Right kidney (tissue), 1 donor: Measurements from ENCODE around the gene CACNA1D.
"Not testable (repeated sequence)": the region's sequence is repeated elsewhere in the genome, so short reads cannot be mapped to it uniquely, and the experiment has no call there.

Source experiments
- DNase-seq: peaks from one replicate; pipeline ENCODE4 v3.0.0-alpha.2; 2016

CACNA1D gene

GRCh38 chr3:53659996-53660395, 165.6 kb downstream of the CACNA1D start:
- DNase-seq = no peak

DNA sequence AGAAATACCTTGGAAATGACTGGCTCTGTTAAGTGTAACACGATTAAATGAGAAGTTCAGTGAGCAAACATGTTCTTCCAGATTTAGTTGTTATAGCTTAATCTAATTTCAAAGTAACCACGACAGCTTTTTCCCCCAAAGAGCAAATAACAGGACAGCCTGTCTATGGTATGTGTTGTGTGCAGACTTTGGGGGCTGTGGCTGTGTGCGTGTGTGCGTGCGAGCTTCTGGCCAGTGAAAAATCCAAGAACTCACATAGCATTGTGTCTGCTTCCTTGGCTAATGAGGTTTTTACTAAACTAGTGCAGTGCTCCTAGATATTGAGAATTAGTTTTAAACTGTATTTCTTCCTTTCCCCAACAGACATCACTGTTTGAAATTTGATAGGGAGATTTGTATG, 167.1 kb downstream of the CACNA1D start:
- no peak for DNase-seq

- not testable (repeated sequence) for DNase-seq
Measured at GRCh38 chr3:53664812-53665211, 170.4 kb downstream of the CACNA1D start.

DNA sequence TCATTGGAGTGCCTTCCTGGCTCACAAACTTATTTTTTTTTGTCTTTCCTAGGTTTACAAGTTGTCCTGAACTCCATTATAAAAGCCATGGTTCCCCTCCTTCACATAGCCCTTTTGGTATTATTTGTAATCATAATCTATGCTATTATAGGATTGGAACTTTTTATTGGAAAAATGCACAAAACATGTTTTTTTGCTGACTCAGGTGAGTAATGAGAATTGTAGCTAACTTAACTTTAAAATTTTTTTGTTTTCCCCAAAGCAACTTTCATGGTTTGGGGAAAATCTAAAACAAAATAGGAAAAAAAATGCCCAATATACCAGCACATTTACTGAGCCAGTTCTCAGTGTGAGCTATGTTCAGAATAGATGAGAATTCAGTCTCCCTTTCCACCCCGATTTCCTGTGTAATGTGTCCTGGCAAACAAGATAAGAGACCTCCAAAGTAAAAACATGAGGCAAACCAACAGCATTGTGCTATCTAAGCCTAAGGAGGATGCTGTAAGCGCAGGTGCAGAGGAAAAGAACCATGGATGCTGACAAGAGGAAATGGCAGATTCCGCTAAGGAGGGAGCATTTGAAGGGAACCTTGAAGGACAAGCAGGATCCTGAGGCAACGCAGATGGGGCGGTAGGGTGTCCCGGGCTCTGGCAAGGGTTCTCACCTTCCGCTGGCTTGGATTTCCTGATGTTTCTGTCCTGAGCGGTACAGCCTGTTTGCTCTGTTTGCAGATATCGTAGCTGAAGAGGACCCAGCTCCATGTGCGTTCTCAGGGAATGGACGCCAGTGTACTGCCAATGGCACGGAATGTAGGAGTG, 171.4 kb downstream of the CACNA1D start:
- DNase-seq = no peak

DNA sequence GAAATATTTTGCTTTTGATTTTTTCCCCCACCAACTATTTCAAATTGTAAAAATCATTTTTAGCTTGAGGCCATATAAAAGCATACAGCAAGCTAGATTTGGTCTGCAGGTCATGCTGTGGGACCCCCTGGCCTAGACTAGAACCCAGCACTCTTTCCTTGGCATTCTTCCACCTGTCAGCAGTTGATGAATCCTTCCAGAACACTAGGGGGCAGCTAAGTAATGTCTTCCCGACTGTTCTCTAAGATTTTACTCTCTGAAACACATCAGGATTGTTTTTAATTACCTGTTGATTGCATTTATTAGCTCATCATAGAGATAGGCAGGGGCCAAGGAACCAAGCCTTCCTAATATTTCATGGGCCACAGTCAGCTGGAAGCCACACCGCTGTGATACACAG, 174.5 kb downstream of the CACNA1D start:
- DNase-seq = no peak

- no peak for DNase-seq
Measured at GRCh38 chr3:53670721-53671120, 176.3 kb downstream of the CACNA1D start.

- DNase-seq = no peak
Measured at GRCh38 chr3:53671192-53671960, 177.0 kb downstream of the CACNA1D start.

GRCh38 chr3:53671961-53672299, 177.5 kb downstream of the CACNA1D start:
- DNase-seq = no peak

- DNase-seq = no peak
Measured at GRCh38 chr3:53672981-53673380, 178.6 kb downstream of the CACNA1D start.

- no peak for DNase-seq
Measured at GRCh38 chr3:53673722-53674350, 179.4 kb downstream of the CACNA1D start.

DNA sequence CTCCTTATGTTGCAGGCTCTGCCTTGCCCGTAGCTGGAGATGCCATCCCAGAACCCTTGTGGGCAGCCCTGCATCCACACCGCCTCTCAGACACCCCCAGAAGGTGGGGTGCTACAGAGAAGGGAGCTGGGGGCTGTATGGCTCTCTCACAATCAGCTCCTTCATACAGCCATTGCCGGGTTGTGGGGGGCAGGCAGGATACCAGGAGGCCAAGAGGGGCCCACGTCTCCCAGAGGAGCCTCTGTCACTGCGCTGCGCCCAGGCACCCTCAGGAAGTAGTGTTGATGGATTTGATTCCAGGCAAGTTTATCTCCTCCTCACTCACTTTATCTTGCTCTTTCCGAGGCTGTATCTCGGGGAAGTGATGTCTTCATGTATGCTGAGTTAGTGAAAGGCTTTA, 180.2 kb downstream of the CACNA1D start:
- DNase-seq = no peak

DNA sequence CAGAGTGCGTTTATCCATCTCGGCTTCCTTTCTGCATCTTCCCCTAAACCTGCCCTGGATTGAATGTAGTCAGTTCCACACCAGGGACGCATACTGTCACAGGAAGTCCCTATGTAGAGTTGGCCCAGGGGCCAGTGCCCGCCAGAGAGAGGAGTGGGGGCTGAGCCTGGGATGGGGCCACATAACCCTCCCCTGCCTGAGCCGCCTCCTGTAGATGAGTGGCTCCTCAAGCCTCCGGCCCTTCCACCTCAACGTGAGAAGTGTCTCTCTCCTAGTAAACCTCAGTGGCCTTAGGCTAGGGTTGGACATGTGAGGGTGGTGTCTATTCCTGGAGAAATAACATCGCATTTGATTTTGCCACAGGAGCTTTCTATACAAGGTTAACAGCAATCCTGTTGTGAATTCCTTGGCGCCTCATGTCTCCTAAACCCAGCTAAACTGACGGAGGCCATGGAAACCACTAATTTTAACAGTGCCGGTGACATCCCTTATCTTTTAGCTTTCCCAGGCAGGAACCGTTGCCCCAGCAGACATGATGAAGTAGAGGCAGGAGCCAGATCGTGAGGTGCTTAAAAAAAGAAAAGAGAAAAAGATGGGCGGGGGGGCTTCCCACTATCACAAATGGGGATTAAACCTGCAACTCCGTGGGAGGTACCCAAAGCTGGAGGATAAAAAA, 180.7 kb downstream of the CACNA1D start:
- no peak for DNase-seq

GRCh38 chr3:53675942-53676341, 181.5 kb downstream of the CACNA1D start:
- DNase-seq = no peak

DNA sequence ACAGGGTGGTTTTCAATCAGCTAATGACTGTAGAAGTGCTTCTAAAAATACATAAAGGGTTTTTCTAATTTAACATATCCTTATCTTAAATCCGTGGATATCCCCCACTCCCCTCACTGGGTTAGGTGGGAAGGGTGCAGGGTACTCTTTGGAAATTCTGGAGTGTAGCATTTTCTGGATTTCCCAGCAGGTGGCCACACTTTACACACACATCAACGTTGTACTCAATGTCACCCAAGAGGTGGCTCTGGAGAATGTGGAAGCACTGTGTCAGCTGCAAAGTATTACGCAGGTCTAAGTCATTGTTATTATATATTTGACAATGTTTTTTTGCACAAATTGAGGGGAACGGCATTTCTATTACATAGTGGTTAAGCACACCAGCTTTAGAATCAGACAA, 183.0 kb downstream of the CACNA1D start:
- DNase-seq = no peak

- DNase-seq = no peak
Measured at GRCh38 chr3:53680028-53680427, 185.6 kb downstream of the CACNA1D start.

GRCh38 chr3:53682807-53683206, 188.4 kb downstream of the CACNA1D start:
- DNase-seq = no peak

DNA sequence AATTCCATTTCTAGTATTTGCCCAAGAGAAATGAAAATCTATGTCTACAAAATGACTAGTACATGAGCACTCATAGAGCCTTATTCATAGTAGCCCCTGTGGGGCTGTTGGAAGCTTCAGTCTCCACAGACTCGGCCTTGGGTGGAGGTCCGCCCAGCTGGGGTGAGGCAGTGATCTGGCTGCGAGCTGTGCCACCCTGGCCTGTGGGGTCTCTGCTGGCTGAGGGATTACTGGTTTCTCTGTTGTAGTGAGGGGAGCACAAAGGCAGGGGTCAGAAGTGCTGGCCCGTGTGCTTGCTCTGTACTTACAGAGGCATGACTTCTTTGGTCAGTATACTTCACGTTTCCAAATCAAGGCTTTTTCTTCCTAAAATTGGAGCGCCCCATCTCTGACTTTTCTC, 193.7 kb downstream of the CACNA1D start:
- DNase-seq = no peak

- no peak for DNase-seq
Measured at GRCh38 chr3:53688989-53689388, 194.6 kb downstream of the CACNA1D start.

- DNase-seq = no peak
Measured at GRCh38 chr3:53689681-53690080, 195.3 kb downstream of the CACNA1D start.

DNA sequence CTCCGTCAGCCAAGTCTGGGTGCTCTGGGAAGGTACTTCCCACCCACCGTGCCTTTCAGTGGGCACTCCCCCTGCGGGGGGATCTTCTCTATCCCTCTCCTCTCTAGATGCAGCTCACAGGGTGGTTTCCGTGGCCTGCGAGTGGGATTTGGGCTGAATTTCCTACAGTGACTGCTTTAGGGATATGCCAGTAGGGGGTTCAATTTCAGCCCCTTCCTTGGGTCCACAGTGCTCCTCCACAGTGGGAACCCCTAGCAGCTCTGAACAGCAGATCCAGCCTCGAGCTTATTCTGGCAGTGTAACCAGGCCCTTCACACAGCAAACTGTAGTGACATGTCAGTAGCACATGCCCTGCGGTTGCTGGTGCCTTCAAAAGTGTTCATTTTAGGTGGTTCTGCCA, 196.1 kb downstream of the CACNA1D start:
- DNase-seq = no peak

DNA sequence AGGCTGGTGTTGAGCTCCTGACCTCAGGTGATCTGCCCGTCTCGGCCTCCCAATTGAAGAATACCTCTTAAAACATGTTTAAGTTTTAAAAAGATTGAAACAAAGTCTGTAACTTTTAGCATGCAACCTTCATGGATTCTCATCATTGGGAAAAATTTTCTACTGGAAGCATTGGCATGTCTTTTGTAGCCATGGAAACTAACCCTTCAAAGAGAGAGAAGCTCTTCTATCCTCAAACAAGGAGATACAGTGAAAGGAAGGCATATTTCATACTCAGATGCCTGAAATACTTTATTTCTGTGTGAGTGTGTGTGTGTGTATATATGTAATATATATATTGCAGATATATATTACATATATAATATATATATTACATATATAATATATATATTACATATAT, 196.9 kb downstream of the CACNA1D start:
- no peak for DNase-seq

- no peak for DNase-seq
Measured at GRCh38 chr3:53691885-53692284, 197.5 kb downstream of the CACNA1D start.

GRCh38 chr3:53693451-53693850, 199.0 kb downstream of the CACNA1D start:
- no peak for DNase-seq
